ENCODE results near the gene TTC38.
A peak's percentile ranks its signal among the peaks of the same experiment; 100 is the strongest.

GRCh38 chr22:46224044-46224897 is 43.5 kb upstream of the TTC38 start:
- TF ChIP-seq CTCF (IDR thresholded peaks at IDR 0.05) (no peak), POLR2A (IDR thresholded peaks at IDR 0.05) (peak in 1 of 2 donors; percentile 59)
